TTC549 (cell line): ENCODE measurements around the gene SERTAD1.

Experiments used
- FAIRE-seq: peaks from 2 replicates; lab custom pipeline; 2012; peaks lifted over from hg19 to GRCh38; lab: Jason Lieb, UNC

The SERTAD1 gene

DNA sequence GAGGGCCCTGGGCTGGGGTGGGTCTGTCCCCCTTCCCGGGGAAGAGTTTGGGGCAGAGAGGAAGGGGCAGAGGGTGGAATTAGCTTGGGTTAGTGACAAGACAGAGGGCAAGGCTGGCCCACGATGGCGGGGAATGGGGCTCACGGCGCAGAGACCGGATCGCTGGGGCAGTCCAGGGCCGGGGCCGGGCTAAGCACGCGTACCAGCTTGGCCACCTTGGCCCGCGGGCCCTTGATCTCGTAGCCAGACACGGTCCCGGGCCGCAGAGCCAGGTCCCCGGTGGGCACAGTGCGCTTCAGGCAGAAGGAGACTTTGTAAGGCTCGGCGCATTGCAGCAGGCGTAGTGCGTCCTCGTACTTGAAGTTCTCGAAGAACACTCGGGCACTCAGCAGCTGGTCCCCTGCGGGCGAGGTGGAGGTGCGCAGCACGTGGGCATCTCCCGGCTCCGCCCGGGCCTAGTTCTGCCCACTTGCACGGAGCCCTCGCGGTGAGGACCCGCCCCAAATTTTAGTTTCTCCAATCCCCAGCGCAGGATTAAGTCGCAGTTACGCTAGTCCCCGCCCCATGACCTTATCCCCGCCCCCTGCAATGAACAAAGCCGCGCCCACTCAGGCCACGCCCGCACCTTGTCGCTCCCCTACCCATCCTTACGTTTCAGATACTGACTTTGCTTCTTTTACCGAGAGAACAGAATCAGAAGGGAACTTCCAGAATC is 27.2 kb downstream of the SERTAD1 start:
- FAIRE-seq = no peak

DNA sequence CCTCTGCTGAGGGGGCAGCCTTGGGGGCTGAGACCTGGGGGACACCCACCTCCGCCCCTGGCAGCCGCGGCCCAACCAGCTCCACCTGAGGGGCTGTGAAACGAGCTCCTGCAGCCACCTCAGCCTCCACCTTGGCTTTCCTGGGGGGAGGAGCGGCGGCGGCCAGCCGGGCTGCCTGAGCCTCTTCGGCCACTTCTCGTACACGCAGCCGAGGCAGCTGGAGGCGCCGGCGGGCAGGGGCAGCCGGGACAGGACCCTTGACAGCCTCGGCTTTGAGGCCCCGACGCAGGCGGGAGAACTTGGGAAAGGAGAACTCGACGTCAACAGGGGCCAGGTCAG is 28.3 kb downstream of the SERTAD1 start:
- FAIRE-seq = no peak

DNA sequence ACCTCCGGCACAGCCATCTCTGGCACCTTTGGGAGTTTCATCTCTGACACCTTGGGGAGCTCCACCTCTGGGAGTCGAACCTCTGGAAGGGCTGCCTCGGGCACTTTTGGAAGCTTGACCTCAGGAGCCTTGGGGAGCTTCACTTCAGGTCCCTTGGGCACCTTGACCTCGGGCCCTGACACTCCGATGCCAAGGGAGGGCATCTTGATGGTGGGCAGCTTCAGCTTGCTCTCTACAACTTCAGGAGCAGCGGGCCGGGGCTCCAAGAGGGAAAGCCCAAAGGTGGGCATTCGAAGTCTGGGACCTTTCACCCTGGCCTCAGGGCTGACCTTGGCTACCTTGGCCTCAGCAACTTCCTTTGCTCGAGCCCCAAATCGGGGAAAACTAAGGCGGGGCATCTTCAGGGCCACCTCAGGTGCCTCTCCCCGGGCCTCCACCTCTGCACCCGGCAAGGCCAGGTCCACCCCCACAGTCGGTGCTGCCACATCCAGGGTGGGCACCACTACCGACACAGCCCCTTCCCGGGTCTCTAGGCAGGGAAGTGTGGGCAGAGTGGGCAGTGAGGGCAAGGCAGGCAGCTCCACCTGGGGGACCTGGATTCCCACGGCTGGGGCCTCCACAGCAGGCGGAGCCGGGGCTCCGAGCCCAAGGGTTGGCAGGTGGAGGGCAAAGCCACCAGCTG is 28.8 kb downstream of the SERTAD1 start:
- FAIRE-seq = no peak

DNA sequence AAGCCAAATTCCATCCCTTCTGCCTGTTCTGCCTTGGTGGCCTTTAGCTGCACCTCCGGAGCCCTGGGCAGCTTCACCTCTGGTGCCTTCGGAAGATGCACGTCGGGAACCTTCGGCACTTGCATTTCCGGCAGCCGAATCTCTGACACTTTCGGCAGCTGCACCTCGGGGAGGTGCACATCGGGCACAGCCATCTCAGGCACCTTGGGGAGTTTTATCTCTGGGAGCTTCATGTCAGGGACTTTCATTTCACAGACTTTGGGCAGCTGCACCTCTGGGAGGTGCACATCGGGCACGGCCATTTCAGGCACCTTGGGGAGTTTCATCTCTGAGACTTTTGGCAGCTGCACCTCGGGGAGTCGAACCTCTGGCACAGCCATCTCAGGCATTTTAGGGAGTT is 29.8 kb downstream of the SERTAD1 start:
- FAIRE-seq = no peak

DNA sequence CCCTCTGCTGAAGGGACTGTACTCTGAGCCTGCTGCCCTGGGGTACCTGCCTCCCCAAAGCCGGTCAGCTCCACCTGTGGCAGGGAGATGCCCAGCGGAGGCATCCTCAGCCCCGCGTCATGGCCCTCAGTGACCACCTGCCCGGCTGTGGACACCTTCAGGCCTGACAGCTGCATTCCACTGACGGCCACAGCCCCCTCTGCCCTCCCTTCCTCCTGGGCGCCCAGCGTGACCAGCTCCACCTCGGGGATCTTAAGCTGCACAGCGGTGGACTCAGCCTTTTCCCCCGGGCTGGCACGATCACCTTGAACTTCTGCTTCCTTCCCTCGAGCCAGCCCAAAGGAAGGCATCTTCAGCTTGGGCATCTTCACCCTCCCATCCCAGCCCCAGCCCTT is 31.0 kb downstream of the SERTAD1 start:
- FAIRE-seq = no peak

DNA sequence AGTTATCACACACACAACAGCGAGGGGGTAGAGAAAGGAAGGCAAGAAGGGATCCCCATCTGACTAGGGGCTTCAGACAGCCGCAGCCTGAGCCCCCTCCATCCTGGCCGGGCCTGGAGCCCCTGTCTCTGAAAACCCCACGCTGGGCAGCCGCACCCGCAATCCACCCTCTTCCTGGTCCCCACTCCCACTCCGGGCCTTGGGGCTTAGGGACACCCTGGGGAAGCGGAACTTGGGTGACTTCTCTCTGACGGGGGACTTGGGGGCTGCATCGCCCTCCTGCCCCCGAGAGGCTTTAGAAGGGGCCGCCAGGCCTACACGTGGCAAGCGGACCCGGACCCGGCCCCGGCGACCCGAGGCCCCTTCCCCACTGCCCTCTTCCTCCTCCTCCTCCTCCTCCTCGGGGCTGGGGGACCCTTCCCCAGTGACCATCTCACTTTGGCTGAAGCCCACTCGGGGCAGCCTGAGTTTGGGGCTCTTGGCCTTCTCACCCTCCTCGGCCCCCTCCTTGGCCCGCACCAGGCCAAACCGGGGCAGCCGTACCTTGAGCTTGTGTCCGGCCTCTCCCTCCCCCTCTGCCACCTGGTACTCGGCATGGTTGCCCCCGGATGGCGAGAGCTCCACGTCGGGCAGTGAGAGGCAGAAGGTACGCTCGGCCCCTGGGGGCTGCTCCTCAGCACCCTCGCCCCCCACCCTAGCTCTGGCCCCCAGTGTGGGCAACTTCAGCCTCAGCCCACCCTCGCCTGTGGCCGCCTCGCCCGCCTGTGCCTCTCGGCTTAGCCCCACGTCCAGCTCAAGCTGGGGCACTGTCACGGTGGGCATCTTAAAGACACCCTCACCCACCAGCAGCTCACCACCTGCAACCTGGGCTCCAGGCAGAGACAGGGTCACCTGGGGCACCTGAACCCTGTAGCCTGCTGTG is 31.6 kb downstream of the SERTAD1 start:
- no peak for FAIRE-seq

DNA sequence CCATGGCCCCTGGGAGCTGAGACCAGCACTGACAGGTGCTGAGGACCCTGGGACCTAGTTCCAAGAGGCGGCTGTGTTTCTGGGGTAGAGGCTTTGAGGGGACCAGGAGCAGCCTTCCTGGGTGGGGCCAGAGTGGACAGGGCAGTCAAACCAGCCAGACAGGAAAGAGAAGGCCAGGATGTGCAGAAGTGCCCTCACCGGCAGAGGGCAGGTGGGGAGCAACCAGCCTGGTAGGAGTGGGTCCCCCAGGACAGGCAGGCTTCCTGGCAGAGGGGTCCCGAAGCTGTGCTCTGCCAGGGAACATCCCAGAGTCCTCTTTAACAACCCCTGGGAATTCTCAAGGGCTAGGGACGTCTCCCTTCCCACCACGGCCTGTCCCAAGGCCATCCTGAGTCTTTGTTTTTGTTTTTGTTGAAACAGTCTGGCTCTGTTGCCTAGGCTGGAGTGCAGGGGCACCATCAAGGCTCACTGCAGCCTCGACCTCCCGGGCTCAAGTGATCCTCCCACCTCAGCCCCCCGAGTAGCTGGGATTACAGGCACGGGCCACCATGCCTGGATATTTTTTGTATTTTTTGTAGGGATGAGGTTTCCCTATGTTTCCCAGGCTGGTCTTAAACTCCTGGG is 32.8 kb downstream of the SERTAD1 start:
- FAIRE-seq = no peak

DNA sequence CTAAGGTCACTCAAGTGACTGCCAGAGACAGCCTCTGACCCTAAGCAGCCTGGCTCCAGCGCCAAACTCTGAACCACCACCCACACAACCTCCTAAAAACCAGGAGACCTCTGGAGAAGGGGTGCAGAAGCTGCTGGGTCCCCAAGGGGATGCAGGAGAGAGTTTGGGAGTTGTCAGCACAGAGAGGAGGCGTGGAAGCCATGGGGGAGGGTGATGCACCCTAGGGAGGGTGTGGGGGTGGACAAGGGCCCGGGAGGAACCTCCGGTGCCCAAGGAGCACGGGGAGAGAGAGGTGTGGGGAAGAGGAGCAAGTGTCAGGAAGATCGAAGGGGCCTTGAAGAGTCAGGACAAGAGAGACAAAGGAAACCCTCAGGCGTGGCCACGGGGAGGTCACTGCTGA is 33.7 kb downstream of the SERTAD1 start:
- FAIRE-seq = no peak

DNA sequence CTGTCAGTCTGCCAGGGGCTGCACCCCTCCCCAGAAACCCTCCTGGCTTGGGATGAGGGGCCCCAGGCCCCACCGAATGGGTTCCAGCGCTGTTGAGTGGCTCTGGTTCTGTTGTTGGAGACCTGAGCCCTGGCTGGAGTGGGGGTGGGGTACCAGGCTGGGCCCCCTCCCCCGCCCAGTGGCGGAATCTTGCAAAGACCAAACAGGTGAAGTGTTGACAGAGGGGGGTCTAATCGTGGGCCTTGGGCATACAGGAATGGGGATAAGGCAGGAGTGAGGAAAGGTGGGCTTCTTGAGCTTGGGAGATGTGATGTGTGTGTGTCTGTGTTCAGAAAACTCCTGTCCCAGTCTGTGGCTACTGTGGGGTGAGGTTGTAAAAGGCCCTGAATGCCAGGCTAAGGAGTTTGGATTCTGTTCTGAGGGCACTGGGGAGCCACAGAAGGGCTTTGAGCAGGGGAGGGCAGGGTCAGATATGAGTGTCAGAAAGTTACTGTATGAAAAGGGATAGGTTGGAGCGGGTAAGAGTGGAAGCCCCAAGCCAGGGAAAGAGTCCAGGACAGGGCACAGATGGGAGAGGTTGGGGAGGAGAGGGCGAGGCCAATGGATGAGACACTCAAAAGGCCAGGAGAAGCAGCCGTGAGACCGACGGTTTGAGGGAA is 35.6 kb downstream of the SERTAD1 start, which contains the start of gene HIPK4:
Gene HIPK4, minus strand, starts transcription at position 98 of the 659 bp plus-strand sequence. CDS start 279 bp downstream, outside the sequence.
- no peak for FAIRE-seq

DNA sequence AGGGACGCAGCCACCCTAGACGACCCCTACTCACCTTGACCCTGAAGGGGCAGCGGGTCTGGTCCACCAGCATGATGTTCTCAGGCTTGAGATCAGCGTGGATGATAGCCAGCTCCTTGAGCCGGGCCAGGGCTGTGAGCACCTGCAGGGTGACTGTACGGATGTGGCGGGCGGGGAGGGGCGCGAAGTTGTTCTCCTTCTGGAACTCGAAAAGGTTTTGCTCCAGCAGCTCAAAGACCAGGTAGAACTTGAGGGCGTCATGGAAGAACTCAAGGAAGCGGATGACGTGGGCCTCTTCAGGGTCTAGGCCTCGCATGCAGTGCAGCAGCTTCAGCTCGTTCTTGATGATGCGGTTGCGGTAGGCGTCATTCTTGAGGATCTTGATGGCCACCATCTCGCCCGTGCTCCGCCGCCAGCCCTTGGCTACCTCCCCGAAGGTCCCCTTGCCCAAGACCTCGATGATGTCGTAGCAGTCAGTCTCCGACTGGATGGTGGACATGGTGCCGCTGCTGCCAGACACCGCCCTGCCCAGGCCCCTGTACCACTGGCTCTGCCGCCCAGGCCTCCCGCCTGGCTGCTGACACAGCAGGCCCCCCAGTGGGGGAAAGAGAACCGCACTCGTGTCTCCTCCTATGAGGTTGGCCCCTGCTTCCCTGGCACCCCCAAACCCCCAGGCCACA is 36.2 kb downstream of the SERTAD1 start:
- no peak for FAIRE-seq

DNA sequence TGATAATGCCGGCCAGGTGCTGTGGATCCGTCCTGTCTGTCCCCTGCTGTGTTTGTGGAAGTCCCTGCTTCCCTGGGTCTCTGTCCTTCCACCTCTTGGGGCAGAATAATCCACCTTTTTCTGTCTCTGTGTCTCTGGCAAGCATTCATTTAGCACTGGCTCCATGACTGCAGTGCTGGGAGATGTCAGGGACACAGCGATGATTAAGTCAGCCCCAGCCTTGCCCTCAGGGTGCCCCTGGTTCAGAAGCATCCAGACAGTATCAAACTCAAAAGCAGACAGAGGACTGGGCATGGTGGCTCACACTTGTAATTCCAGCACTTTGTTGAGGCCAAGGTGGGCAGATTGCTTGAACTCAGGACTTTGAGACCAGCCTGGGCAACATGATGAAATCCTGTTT is 37.3 kb downstream of the SERTAD1 start:
- no peak for FAIRE-seq

DNA sequence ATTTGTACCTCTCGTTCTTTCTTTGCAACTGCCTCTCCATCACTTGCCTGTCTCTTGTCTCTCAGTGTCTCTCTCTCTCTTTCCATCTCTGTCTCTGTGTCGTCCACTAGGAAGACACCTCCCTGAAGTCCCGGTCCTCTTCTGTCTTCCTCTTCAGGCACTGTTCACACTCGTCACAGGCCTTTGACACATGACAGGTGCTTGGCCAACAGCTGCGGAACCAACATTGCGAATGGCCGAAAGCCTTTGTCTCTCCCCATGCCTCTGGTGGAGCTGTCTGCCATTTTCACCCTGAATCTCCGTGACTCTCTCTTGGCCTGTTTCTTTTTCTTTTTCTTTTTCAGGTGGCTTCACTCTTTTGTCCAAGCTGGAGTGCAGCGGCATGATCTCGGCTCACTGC is 38.6 kb downstream of the SERTAD1 start:
- no peak for FAIRE-seq

DNA sequence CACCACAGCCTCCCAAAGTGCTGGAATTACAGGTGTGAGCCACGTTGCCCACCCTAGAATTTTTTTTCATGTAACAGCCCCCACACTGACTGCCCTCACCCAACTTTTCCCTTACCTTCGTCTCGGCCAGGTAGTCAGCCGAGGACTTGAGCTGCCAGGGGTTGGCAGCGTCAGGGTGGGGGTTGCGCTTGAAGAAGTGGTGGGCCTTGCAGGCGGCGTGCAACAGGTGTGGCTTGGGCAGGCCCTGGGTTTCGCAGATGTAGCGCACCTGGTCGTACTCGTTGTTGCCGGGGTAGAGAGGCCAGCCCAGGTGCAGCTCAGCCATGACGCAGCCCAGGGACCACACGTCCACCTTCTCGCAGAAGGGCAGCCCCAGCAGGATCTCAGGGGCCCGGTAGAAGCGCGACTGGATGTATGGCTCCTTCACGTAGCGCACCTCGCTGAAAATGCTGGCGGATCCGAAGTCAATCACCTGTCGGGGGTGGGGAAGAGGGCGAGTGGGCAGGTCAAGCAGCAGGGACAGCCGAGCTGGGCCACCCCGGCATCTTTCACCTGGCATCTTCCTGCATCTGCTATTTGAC is 42.0 kb downstream of the SERTAD1 start:
- FAIRE-seq = no peak

DNA sequence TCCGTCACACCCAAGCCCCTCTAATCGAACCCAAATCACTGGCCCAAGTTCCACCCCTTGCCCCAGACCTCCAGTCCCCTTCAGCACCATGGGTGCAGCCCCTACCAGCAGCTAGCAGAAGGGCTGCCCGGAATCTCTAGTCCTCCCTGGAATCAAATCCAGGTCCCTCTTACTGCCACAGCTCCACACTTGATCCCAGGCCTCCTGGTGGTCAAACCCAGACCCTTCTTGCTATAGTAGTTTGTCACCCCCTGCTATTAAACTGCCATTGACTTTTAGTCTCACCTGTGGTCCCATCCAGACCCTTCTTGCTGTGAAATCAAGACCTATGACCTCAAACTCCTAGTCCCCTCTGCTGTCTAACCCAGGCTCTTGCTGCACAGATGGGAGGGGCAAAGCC is 44.5 kb downstream of the SERTAD1 start:
- no peak for FAIRE-seq

DNA sequence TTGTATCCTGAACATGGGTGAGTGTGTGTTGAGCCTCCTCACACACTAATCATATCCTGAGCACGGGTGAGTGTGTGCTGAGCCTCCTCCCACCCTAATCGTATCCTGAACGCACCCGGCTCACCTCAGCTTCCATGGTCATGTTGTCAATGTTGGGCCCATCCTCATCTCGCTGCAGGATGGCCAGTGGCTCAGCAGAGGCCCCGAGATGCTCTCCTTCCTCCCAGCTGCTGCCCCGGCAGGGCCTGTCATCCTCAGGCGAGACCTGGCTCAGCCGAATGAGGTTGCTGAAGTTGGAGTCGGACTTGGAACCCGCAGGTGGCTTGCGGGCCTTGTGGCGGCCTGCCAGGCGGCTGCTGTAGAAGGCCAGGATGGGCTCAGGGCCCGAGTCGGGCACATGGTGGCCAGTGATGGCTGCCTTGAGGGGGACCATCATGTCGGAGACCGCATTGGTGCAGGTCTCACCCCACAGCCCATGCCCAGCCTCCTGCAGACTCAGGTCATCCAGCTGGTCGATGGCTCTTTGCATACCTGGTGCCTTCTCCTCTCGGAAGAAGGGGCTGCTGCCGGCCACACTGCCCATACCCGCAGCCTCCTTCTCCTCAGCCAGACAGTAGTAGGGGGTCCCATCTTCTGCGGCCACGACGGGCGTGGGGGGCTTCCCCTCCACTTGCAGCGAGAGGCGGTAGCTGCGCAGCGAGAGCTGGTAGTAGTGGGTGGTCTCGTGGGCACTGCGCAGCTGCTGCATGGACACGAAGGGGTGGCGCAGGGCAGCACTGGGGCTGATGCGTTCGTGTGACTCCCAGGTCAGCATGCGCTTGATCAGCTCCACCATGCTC is 45.4 kb downstream of the SERTAD1 start:
- no peak for FAIRE-seq

DNA sequence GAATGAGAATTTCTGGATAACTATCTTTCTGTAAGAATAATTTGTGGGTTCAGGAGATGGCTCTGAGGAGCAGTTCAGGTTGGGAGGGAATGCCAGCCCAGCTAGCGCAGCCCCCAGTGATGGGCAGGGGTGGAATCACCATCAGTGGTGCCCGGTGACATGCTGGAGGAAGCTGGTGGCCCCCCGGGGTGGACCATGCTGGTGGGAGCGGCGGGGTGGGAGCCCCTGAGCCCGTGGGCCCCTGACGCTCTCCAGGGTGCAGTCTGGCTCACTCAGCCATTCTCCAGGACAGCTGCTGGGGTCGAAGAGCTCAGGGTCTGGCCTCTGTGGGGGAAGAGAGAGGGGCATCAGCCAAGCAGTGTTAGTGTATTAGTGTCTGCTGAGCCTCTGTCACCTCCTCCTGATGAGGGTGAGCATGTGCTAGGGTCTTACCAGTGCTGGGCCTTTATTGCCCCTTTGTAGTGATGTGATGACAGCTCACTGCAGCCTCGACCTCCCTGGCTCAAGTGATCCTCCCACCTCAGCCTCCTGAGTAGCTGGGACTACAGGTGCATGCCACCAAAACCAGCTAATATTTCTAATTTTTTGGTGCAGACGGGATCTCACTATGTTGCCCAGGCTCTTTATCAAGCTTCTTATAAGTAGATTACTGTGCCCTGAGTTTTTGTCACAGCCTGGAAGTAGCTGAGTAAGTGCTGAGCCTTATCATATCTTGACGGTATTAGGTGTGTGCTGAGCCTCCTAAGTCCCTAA is 46.2 kb downstream of the SERTAD1 start:
- FAIRE-seq = no peak

DNA sequence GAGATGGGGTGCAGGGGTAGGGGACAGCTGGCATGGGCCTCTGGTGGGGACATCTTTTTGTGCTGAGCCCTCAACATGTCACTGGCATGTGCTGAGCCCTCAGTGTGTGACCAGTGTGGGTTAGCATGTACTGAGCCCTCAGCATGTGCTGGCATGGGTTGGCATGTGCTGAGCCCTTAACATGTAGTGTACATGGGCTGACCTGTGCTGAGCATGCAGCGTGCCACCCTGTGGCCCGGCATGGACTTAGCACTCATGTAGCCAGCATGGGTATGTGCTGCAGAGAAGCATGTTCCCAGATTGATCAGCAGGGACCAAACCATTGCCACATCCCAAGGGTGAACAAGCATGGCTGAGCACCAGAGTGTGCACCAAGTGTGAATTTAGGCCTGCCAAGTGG is 47.3 kb downstream of the SERTAD1 start:
- no peak for FAIRE-seq

DNA sequence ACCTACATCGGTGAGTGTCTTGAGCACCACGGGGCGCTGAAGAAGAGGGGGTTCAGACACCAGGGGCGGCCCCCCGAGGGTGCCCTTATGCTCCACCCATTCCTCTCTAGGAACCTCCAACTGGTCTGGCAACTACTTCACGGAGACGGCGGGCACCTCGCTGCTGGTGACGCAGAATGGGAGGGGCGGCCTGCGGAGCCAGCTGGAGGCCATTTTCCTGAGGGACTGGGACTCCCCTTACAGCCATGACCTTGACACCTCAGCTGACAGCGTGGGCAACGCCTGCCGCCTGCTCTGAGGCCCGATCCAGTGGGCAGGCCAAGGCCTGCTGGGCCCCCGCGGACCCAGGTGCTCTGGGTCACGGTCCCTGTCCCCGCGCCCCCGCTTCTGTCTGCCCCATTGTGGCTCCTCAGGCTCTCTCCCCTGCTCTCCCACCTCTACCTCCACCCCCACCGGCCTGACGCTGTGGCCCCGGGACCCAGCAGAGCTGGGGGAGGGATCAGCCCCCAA is 47.9 kb downstream of the SERTAD1 start:
- no peak for FAIRE-seq

DNA sequence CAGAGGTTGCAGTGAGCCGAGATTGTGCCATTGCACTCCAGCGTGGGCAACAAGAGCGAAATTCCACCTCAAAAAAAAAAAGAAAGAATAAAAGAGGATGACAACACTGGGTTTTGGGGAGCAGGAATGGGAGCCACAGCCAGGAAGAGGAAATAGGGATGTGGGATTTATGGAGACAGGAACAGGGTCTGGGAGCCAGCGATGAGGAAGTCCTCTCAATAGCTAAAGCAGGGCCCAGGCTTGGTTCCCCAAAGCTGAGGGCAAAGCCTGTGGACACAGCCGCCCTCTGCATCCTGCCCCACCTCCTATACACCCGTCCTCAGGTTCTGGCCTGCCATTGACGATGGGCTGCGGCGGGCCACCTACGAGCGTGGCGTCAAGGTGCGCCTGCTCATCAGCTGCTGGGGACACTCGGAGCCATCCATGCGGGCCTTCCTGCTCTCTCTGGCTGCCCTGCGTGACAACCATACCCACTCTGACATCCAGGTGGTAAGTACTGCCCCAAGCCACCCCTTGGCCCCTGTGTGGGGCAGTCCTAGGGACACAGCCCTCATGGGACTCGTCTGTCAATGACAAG is 49.4 kb downstream of the SERTAD1 start:
- FAIRE-seq = no peak
